Neuronal stem cell (in vitro differentiated cells): Measurements from ENCODE around the gene GLTP.
A peak's percentile ranks its signal among the peaks of the same experiment; 100 is the strongest.

ENCODE experiments used
- DNase-seq: peaks from one replicate; pipeline ENCODE4 v3.0.0-alpha.2; 2013; ENCODE audit warnings: low spot score
- H2AFZ ChIP-seq: one replicate; pipeline ENCODE4 v1.6.1; 2013; ENCODE audit warnings: mild to moderate bottlenecking, low read length, inconsistent platforms
- H2AK5ac ChIP-seq: 2 replicates; pipeline ENCODE4 v1.6.1; 2013; ENCODE audit warnings: low read depth, mild to moderate bottlenecking, inconsistent platforms, low read length, moderate library complexity, mixed read lengths
- H2BK120ac ChIP-seq: 2 replicates; pipeline ENCODE4 v1.6.1; 2013; ENCODE audit warnings: low read depth, mild to moderate bottlenecking, inconsistent platforms, low read length, moderate library complexity, mixed read lengths
- H2BK12ac ChIP-seq: one replicate; pipeline ENCODE4 v1.6.1; 2013; ENCODE audit warnings: low read length, inconsistent platforms
- H2BK15ac ChIP-seq: 2 replicates; pipeline ENCODE4 v1.6.1; 2013; ENCODE audit warnings: mild to moderate bottlenecking, low read length, inconsistent platforms, mixed read lengths
- H2BK5ac ChIP-seq: one replicate; pipeline ENCODE4 v1.6.1; 2013; ENCODE audit warnings: inconsistent platforms, mild to moderate bottlenecking, low read length, moderate library complexity
- H3K14ac ChIP-seq: one replicate; pipeline ENCODE4 v1.6.1; 2013; ENCODE audit warnings: low read length, inconsistent platforms
- H3K18ac ChIP-seq: 2 replicates; pipeline ENCODE4 v1.6.1; 2013; ENCODE audit warnings: low read length, inconsistent platforms
- H3K23ac ChIP-seq: 2 replicates; pipeline ENCODE4 v1.6.1; 2013; ENCODE audit warnings: low read depth, mild to moderate bottlenecking, mixed read lengths, low read length, inconsistent platforms; ENCODE audit not compliant: poor library complexity
- H3K27ac ChIP-seq: replicated peaks from 3 replicates; pipeline ENCODE4 v1.5.1; 2013; ENCODE audit warnings: low read length, inconsistent platforms
- H3K27me3 ChIP-seq, 3 experiments: 2 replicates each; pipeline ENCODE4 v1.6.1; 2013; ENCODE audit warnings: low read length in 3 of 3, mild to moderate bottlenecking in 2 of 3, inconsistent platforms in 1 of 3, low read depth in 1 of 3, mixed read lengths in 1 of 3, moderate library complexity in 1 of 3; ENCODE audit not compliant: control insufficient read depth in 3 of 3, insufficient read depth in 3 of 3
- H3K36me3 ChIP-seq, 2 donors: replicated peaks in 1 of 2; 2 replicates each; pipeline ENCODE4 v1.6.1; 2013; ENCODE audit warnings: low read length in 2 of 2; ENCODE audit not compliant: control insufficient read depth in 2 of 2, insufficient read depth in 2 of 2
- H3K4ac ChIP-seq: 2 replicates; pipeline ENCODE4 v1.6.1; 2013; ENCODE audit warnings: inconsistent platforms, mild to moderate bottlenecking, low read length, moderate library complexity
- H3K4me1 ChIP-seq, 2 donors: 1 replicate in 1 of 2; 2 replicates in 1 of 2; pipeline ENCODE4 v1.6.1; 2013; ENCODE audit warnings: low read length in 2 of 2, low read depth in 1 of 2; ENCODE audit not compliant: control insufficient read depth in 2 of 2, insufficient read depth in 1 of 2
- H3K4me2 ChIP-seq: one replicate; pipeline ENCODE4 v1.6.1; 2013; ENCODE audit warnings: mild to moderate bottlenecking, low read length, inconsistent platforms; ENCODE audit not compliant: insufficient read depth, poor library complexity, severe bottlenecking
- H3K4me3 ChIP-seq, 2 donors: 2 replicates each; pipeline ENCODE4 v1.5.1; 2013; ENCODE audit warnings: low read length in 2 of 2, mild to moderate bottlenecking in 2 of 2, inconsistent platforms in 1 of 2, moderate library complexity in 1 of 2
- H3K79me1 ChIP-seq: one replicate; pipeline ENCODE4 v1.6.1; 2013; ENCODE audit warnings: low read depth, mild to moderate bottlenecking, inconsistent platforms, low read length, moderate library complexity
- H3K9ac ChIP-seq: one replicate; pipeline ENCODE4 v1.6.1; 2013; ENCODE audit warnings: mild to moderate bottlenecking, low read depth, low read length, inconsistent platforms; ENCODE audit not compliant: poor library complexity
- H3K9me3 ChIP-seq, 2 donors: replicated peaks in 1 of 2; 2 replicates each; pipeline versions ENCODE3 to v1.6.1; 2013; ENCODE audit warnings: low read length in 2 of 2, mild to moderate bottlenecking in 2 of 2, inconsistent platforms in 1 of 2, low read depth in 1 of 2, mixed read lengths in 1 of 2, moderate library complexity in 1 of 2; ENCODE audit not compliant: control insufficient read depth in 2 of 2, insufficient read depth in 1 of 2
- H4K8ac ChIP-seq: one replicate; pipeline ENCODE4 v1.6.1; 2013; ENCODE audit warnings: low read depth, mild to moderate bottlenecking, inconsistent platforms, low read length, moderate library complexity
- H4K91ac ChIP-seq: one replicate; pipeline ENCODE4 v1.6.1; 2013; ENCODE audit warnings: low read length, low read depth, mild to moderate bottlenecking, inconsistent platforms; ENCODE audit not compliant: poor library complexity
- WGBS, 2 donors: extraction: QIAGEN DNeasy Blood & Tissue Kit; methylation state at CpG; one replicate each; pipeline ENCODE4 v1.1.7; 2013; ENCODE audit warnings: missing lambda C conversion rate in 2 of 2, mixed read lengths in 1 of 2; ENCODE audit not compliant: insufficient read length in 2 of 2, insufficient replicate concordance in 1 of 2; ENCODE audit errors: extremely low coverage in 2 of 2; 5-methylcytosine and 5-hydroxymethylcytosine counted together

Gene GLTP

GRCh38 chr12:109871668-109872314 is 8.6 kb downstream of the GLTP start:
- Histone ChIP-seq H3K36me3 (peaks cover 0 to 6% of the 10 kb centered on the region in 2 donors), H2AK5ac (no peak overlapping the region), H3K79me1 (no peaks in the 10 kb centered on the region), H2BK120ac (no peak overlapping the region), H4K8ac (no peak overlapping the region), H3K4ac (no peak overlapping the region), H3K9me3 (no peaks in the 10 kb centered on the region), H2BK5ac (no peak overlapping the region), H2AFZ (no peak overlapping the region), H3K23ac (no peak overlapping the region), H3K27ac (no peak overlapping the region), H3K27me3 (no peaks in the 10 kb centered on the region), H2BK12ac (no peak overlapping the region), H3K4me3 (no peak overlapping the region), H3K14ac (no peak overlapping the region), H4K91ac (no peak overlapping the region), H3K4me1 (peaks cover 2 to 5% of the 10 kb centered on the region in 2 donors), H3K18ac (no peak overlapping the region), H3K4me2 (no peak overlapping the region), H2BK15ac (no peak overlapping the region), H3K9ac (no peak overlapping the region)
- no CpG with 5 or more reads among the region's 7 CpGs for WGBS, 2 donors
- DNase-seq, result no peak

- no peak overlapping the region for H3K4me2 ChIP-seq
- H3K4me1 ChIP-seq, result peaks cover 2 to 5% of the 10 kb centered on the region in 2 donors
- H3K9ac ChIP-seq, result no peak overlapping the region
- no peak overlapping the region for H2BK12ac ChIP-seq
- no peak overlapping the region for H3K4me3 ChIP-seq
- H2BK15ac ChIP-seq, result no peak overlapping the region
- no peak overlapping the region for H2AFZ ChIP-seq
- H3K9me3 ChIP-seq, result no peaks in the 10 kb centered on the region
- no peaks in the 10 kb centered on the region for H3K27me3 ChIP-seq
- H2BK5ac ChIP-seq, result no peak overlapping the region
- H2BK120ac ChIP-seq, result no peak overlapping the region
- no peak overlapping the region for H4K8ac ChIP-seq
- no peak overlapping the region for H3K27ac ChIP-seq
- no peak overlapping the region for H4K91ac ChIP-seq
- no peak overlapping the region for H3K4ac ChIP-seq
- WGBS, 2 donors, result no CpG with 5 or more reads among the region's 2 CpGs
- no peak overlapping the region for H3K14ac ChIP-seq
- H2AK5ac ChIP-seq, result no peak overlapping the region
- no peak overlapping the region for H3K23ac ChIP-seq
- H3K18ac ChIP-seq, result no peak overlapping the region
- H3K79me1 ChIP-seq, result no peaks in the 10 kb centered on the region
- DNase-seq, result no peak
- H3K36me3 ChIP-seq, result peaks cover 0 to 6% of the 10 kb centered on the region in 2 donors
These were observed 9.7 kb downstream of the GLTP start for GRCh38 chr12:109870648-109871047.

DNA sequence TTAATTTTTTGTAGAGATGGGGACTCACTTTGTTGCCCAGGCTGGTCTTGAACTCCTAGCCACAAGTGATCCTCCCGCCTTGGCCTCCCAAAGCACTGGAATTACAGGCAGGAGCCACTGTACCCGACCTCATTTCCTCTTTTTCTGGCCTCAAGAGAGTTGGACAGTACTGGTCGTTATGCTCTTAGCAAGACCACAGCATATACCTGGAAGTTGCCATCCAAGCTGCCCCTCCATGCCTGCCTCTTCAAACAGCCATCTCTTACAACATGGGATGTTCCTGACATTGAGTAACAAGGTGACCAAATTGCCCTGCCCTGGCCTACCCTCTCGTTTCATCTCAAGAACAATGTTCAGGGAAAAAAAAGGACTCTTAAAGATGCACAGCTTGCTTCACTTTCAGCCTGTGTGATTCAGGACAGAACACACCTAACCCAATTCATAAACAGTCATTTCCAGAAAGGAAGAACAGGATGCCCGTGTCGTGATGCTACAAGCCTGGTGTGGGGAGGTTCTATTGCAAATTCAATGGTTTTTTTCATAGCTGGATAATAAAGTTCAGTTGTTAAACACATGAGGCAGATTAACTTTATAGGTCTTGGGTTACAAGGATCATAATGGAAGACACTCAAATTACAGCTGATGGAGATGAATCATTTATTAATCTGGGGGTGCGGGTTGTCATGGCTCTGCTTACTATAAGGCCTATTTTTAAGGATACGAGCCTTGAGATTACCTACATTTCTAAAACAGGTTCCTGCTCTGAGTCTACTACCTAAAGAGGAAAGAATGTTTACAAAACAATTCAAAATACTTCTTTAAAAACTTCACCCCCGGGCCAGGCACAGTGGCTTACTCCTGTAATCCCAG is 11.9 kb downstream of the GLTP start:
- Histone ChIP-seq H2BK5ac (no peak overlapping the region), H2BK12ac (no peak overlapping the region), H4K8ac (no peak overlapping the region), H3K27me3 (no peaks in the 10 kb centered on the region), H3K18ac (no peak overlapping the region), H3K9me3 (no peaks in the 10 kb centered on the region), H3K79me1 (no peaks in the 10 kb centered on the region), H3K4ac (no peak overlapping the region), H4K91ac (no peak overlapping the region), H3K4me1 (peaks cover 11 to 14% of the 10 kb centered on the region in 2 donors), H3K4me2 (no peak overlapping the region), H2BK15ac (no peak overlapping the region), H3K27ac (no peak overlapping the region), H3K4me3 (no peak overlapping the region), H2BK120ac (no peak overlapping the region), H2AK5ac (no peak overlapping the region), H3K14ac (no peak overlapping the region), H3K9ac (peak overlapping the region; percentile 27), H3K23ac (peak overlapping the region; percentile 6), H3K36me3 (peaks cover 0 to 6% of the 10 kb centered on the region in 2 donors), H2AFZ (no peak overlapping the region)
- no peak for DNase-seq
- no CpG with 5 or more reads among the region's 9 CpGs for WGBS, 2 donors

- H2BK5ac ChIP-seq, result no peak overlapping the region
- H2AK5ac ChIP-seq, result no peak overlapping the region
- H3K9me3 ChIP-seq, result no peaks in the 10 kb centered on the region
- H3K4me3 ChIP-seq, result no peak overlapping the region
- H2AFZ ChIP-seq, result no peak overlapping the region
- no peak overlapping the region for H2BK15ac ChIP-seq
- H2BK12ac ChIP-seq, result no peak overlapping the region
- H3K18ac ChIP-seq, result no peak overlapping the region
- H3K4me1 ChIP-seq, result peaks cover 6 to 12% of the 10 kb centered on the region in 2 donors
- H4K91ac ChIP-seq, result no peak overlapping the region
- DNase-seq, result no peak
- peaks cover 3% of the 10 kb centered on the region for H3K79me1 ChIP-seq
- H3K9ac ChIP-seq, result no peak overlapping the region
- no peak overlapping the region for H4K8ac ChIP-seq
- no peak overlapping the region for H3K27ac ChIP-seq
- no peak overlapping the region for H3K23ac ChIP-seq
- no peak overlapping the region for H2BK120ac ChIP-seq
- H3K27me3 ChIP-seq, result no peaks in the 10 kb centered on the region
- no peak overlapping the region for H3K4me2 ChIP-seq
- H3K4ac ChIP-seq, result no peak overlapping the region
- no peak overlapping the region for H3K14ac ChIP-seq
- WGBS, 2 donors, result no CpG with 5 or more reads among the region's 3 CpGs
- H3K36me3 ChIP-seq, result peaks cover 0 to 2% of the 10 kb centered on the region in 2 donors
These were observed 15.4 kb downstream of the GLTP start for GRCh38 chr12:109864916-109865315.
